Left renal pelvis (tissue), 4 donors: ENCODE measurements around the gene LAMB4. TPM values are rescaled to one million over a fixed set of nuclear protein-coding genes. Genes with fewer than 3 reads are reported as not detected.

Source experiments
- DNase-seq, 4 donors: peaks; one replicate each; pipeline ENCODE4 v3.0.0-alpha.2; 2013; ENCODE audit warnings: low read depth in 4 of 4, low spot score in 3 of 4
- polyA plus RNA-seq, 4 donors: library from polyadenylated mRNA; unstranded; fragments of 120-200 nt; gene quantifications; one replicate each; pipeline ENCODE4 v1.2.1, GENCODE V29; 2013; ENCODE audit not compliant: insufficient read length in 4 of 4

LAMB4 gene
- polyA plus RNA-seq, 4 donors = 2.4 to 5.0 (median 3.0) TPM

GRCh38 chr7:108143658-108144420 is 13.7 kb upstream of the LAMB4 start:
- DNase-seq = no peak

GRCh38 chr7:108142675-108143259 is 12.6 kb upstream of the LAMB4 start:
- no peak for DNase-seq

GRCh38 chr7:108142180-108142579 is 12.0 kb upstream of the LAMB4 start:
- no peak for DNase-seq

- no peak for DNase-seq
These were observed 10.5 kb upstream of the LAMB4 start for GRCh38 chr7:108140671-108141070.

GRCh38 chr7:108138911-108139310 is 8.8 kb upstream of the LAMB4 start:
- no peak for DNase-seq

- DNase-seq = no peak
These were observed 7.8 kb upstream of the LAMB4 start for GRCh38 chr7:108137993-108138392.

GRCh38 chr7:108137040-108137439 is 6.9 kb upstream of the LAMB4 start:
- no peak for DNase-seq

- no peak for DNase-seq
These were observed 6.1 kb upstream of the LAMB4 start for GRCh38 chr7:108136191-108136688.

GRCh38 chr7:108135446-108136190 is 5.5 kb upstream of the LAMB4 start:
- DNase-seq = no peak

GRCh38 chr7:108134486-108134885 is 4.3 kb upstream of the LAMB4 start:
- DNase-seq = no peak

- DNase-seq = no peak
These were observed 2.5 kb upstream of the LAMB4 start for GRCh38 chr7:108132551-108133265.

- no peak for DNase-seq
These were observed 869 bp downstream of the LAMB4 start for GRCh38 chr7:108129018-108129965.

- DNase-seq = no peak
These were observed 1.6 kb downstream of the LAMB4 start for GRCh38 chr7:108128514-108128913.

GRCh38 chr7:108127461-108127860 is 2.7 kb downstream of the LAMB4 start:
- no peak for DNase-seq

GRCh38 chr7:108124820-108125219 is 5.3 kb downstream of the LAMB4 start:
- DNase-seq = no peak

GRCh38 chr7:108122181-108122580 is 8.0 kb downstream of the LAMB4 start:
- DNase-seq = no peak

- DNase-seq = no peak
These were observed 9.2 kb downstream of the LAMB4 start for GRCh38 chr7:108120933-108121332.

GRCh38 chr7:108120196-108120595 is 10.0 kb downstream of the LAMB4 start:
- no peak for DNase-seq

GRCh38 chr7:108118959-108119358 is 11.2 kb downstream of the LAMB4 start:
- DNase-seq = no peak
